Suppressor macrophage (primary cell): ENCODE results near the gene FBXW10.
A peak's percentile ranks its signal among the peaks of the same experiment; 100 is the strongest.
"Not testable (repeated sequence)": the region's sequence is repeated elsewhere in the genome, so short reads cannot be mapped to it uniquely, and the experiment has no call there.

Experiments used
- DNase-seq, 4 experiments: peaks; one replicate each; pipeline ENCODE4 v3.0.0-alpha.2; 2020 to 2022
- total RNA-seq, 17 experiments: gene quantifications; one replicate each; lab custom pipeline; 2026; ENCODE audit warnings: mixed read lengths in 6 of 17, inconsistent platforms in 3 of 17; lab: John Stamatoyannopoulos, UW

FBXW10 gene, protein sequence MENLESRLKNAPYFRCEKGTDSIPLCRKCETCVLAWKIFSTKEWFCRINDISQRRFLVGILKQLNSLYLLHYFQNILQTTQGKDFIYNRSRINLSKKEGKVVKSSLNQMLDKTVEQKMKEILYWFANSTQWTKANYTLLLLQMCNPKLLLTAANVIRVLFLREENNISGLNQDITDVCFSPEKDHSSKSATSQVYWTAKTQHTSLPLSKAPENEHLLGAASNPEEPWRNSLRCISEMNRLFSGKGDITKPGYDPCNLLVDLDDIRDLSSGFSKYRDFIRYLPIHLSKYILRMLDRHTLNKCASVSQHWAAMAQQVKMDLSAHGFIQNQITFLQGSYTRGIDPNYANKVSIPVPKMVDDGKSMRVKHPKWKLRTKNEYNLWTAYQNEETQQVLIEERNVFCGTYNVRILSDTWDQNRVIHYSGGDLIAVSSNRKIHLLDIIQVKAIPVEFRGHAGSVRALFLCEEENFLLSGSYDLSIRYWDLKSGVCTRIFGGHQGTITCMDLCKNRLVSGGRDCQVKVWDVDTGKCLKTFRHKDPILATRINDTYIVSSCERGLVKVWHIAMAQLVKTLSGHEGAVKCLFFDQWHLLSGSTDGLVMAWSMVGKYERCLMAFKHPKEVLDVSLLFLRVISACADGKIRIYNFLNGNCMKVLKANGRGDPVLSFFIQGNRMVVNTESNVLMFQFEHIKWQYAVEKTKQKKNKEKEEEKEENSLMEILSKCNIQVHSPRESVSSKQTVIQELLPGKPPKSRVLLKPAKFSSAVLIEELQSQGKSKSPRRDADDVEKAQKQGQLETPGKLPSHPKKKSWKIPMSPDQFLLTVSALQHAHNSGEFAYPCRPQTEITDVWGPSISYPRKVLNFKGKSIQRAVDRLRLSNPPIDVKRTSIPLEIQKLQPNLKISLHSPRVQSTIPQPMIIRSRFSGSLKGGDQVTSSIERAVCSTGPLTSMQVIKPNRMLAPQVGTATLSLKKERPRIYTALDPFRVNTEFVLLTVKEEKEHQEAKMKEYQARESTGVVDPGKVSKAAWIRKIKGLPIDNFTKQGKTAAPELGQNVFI
- total RNA-seq, result 0 to 0.99 (median 0) reads per million in 17 experiments

DNA sequence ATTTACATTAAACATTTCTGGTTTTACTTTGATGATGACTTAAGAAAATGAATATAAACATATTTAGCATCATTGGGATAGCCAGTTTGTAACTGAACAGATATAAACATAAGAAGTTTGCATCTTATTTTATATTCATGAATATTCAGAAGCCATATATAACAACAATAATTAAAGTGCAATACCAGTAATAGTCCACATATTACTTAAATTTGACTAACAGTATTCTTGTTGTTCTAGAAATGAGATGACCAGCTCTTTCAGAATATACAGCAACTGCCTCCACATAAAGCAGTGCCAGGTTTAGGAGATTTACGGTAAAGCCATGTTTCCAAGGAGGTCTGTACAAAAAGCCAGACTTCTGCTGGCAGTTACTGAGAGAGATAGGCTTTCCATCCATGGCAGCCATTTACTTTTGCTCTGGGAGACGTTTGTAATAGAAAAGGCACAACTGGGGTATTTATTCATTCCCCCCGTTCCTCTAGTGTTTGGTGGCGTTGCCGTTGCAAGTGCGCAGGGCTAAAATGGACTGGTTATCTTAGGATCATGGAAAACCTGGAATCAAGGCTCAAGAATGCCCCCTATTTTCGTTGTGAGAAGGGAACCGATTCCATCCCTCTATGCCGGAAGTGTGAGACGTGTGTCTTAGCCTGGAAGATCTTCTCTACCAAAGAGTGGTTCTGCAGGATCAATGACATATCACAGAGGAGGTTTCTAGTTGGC, at the start of gene FBXW10:
Gene FBXW10, plus strand, starts transcription at position 356 of the 723 bp plus-strand sequence. Its CDS starts 191 bp downstream, at position 547.
- not testable (repeated sequence) for DNase-seq

DNA sequence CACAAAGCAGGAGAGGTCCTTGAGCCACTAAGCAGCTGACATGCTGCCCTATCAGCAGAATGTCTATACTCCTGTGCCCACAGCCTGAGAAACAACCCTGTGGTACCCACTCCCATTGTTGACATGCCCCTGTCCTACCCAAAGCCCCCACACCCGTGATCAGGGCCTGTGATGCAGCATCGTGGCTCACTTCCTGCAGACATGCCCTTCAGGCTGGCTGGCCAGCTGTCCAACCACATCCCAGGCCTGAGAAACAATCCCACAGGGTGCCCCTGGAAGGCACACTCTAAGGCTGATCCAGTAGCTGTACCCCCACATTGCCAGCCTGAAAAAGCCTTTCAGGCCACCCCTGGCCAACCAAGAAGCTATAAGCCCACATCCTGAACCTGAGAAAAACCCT, 48.7 kb upstream of the FBXW10 start:
- DNase-seq, result not testable (repeated sequence)

DNA sequence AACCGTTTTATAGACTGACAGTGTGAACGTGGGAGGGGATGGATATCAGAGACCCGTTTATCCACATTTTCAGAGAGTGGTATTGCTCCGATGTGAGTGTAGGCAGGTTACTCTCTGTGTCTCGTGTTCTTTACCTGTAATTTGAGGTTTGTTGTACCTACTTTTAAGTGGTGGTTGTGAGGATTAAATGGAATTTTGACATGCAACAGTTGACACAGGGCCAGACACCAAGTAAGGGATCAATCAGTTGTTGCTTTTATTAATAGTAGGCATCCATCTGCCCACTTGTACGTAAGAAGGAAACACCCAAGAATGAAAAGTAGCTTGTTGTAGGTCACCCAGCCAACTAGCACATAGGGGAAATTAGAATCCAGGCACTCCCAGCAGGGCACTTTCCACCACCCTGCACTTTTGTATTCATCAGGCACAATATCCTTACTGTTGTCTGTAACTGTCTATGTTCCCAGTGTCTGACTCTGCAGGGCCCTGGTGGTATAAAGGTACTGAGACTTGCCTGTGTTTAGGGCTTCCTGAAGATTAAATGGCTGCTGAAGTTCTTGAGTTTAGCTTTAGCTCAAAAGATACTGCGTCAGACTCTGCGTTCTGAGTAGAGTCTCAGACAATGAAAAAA, 45.3 kb upstream of the FBXW10 start:
- not testable (repeated sequence) for DNase-seq

DNA sequence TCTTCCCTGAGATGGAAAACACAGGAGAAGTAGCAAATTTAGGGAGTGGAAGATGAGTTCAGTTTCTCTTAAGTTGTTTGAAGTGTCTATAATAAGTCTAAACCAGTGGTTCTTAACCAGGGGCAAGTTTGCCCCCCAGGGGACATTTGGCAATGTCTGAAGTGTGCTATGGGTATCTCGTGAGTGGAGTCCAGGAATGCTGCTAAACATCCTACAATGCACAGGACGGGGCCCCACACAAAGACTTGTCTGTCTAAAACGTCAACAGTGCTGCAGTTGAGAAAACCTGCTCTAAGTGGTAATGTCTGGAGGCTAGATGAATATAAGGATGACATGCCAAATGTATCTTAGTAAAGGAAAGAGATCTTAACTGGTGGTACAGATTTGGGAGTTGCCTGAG, 37.9 kb upstream of the FBXW10 start:
- DNase-seq, result not testable (repeated sequence)

DNA sequence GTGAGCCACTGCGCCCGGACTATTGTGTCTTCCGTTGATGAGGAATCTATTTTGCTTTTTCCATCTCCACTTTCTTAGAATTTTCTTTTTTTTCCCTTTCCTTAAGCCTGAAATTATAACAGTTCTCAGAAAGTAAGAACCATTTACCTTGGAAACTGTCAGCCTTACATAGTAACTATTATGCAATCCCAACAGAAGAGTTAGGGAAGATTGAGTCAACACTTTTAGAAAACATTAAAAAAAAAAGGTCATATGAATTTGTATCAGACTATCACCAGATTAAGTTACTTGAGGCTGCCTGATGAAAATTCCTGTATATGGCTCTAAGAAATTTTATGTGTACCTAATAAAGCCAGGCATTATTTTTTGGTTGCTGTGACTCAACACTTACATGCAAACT, 35.6 kb upstream of the FBXW10 start:
- peak in 1 of 4 experiments; percentile 7 for DNase-seq

DNA sequence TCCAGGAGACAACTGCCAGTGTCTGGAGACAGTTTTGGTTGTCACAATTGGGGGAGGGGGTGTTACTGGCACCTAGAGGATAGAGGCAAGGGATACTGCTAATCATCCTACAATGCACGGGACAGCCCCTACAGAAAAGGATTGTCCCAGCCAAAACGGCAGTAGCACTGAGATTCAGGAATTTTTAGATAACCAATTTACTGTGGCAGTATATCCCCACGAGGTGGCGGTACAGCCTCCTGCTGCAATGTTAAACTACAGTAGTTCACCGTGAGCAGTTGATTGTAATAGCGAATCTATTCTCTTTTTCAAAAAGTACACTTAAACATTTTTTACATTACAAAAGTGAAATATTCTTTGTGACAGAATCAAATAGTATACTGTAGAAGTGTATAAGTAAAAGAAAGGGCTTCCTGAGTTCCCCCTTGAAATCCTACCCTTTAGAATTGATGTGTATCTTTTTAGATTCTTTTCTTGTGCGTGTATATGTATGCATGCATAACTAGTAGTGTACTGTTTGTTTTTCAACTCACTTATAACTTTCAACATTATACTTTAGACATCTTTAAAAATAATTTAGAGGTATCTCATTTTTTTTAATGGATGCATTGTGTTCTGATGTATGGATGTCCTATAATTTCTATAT, 31.4 kb upstream of the FBXW10 start:
- peak; percentile 66 to 85 (median 70) for DNase-seq

DNA sequence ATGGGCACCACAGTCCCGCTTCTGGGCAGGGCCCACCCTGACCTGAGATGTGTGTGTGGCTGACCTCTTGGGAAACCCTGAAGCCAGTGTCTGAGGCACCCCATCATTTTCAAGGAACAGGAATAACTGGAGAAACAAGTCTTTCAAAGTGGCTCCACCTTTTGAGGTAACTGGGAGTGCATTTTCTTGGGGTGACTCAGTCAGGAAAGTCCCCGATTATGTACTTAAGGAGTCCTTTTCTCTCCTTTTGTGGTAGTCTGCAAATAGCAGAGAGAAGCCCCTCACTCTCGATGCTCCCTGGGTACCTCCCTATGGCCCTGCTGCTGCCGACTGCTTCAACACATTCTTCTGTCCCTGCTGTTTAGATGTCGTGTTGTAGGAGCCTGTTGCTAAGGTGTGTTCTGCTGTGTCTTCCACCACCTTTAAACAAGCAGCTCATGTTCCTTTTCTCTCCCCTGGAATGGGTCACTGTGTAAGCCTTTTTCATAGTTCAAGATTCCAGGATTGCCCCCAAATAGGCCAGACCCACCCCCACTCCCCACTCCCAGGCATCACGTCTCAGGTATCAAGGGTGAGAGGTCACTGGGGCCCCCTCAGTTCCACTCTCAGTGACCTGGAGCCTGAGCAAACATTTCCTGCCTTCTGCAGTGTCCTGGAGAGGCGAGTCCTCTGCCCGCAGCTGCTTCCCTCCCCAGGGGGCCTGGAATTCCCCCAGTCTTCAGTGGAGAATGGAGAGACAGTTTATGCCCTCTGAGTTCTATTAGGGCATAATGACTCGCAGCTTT, 25.0 kb upstream of the FBXW10 start:
- not testable (repeated sequence) for DNase-seq

DNA sequence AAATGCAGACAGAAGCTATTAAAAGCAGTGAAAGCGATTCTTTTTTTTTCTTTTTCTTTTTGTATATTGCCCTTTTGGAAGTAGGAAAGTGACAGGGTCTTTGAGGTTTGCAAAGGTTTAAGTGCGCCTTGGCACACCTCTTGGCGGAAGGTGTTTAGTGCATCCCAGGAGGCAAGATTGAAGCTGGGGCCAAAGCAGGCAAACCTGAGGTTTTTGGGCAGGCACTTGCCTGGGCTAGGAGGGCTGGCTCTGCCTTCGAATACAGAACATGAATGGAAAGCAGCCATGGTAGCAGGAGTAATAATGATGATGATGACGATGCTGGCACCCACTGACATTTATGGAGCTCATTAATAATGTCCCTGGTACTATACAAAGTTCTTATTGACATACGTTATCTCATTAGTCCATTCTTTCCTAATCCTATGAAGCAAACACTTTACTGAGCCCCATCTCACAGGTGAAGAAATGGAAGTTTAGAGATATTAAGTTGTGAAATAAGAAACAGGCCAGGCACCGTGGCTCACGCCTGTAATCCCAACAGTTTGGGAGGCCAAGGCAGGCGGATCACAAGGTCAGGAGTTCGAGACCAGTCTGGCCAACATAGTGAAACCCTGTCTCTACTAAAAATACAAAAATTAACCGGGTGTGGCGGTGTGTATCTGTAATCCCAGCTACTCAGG, 24.3 kb upstream of the FBXW10 start:
- not testable (repeated sequence) for DNase-seq

DNA sequence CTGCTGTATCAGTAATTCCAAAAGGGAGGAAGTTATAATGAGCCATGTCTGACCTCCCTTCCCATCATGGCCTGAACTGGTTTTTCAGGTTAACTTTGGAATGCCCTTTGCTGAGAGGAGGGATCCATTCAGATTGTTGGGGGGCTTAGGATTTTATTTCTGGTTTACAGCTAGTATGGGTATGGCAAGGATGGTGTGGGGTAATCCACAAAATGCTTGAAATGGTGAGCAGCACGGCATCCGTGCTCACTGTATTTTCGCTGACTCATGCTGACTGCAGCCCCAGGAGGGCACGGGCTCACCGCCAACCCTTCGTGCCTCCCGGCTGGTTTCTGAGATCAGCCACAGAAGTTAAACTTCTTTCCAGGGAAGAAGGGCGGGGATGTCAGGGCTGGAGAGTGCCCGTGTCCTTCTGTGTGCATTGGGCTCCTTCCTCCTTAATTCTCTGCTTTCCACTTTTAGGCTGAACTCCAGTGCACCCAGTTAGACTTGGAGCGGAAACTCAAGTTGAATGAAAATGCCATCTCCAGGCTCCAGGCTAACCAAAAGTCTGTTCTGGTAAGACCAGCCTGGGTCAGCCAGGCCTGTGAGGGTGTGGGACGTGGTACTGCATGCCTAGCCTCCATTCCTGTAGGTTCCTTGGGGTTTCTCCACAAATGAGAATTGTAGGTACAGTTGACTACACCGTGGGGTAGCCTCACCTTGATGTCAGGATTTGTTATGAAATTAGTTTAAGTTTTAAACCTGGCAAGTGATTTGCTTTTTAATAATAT, 21.9 kb upstream of the FBXW10 start:
- not testable (repeated sequence) for DNase-seq

DNA sequence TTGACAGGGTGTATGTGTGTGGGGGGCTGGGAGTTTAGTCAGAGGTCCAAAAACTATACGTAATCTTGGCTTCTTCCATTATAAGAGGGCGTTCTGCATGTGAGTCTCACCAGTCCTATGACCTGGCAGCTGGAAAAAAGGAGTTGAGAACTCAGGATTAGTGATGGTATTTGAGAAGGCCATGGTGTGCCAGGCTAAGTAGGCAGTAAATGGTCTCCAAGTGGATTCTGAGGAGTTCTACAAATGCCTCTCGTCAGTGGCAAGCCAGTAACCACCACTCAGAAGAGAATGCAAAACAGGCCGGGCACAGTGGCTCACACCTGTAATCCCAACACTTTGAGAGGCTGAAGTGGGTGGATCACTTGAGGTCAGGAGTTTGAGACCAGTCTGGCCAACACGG, 21.2 kb upstream of the FBXW10 start:
- not testable (repeated sequence) for DNase-seq

DNA sequence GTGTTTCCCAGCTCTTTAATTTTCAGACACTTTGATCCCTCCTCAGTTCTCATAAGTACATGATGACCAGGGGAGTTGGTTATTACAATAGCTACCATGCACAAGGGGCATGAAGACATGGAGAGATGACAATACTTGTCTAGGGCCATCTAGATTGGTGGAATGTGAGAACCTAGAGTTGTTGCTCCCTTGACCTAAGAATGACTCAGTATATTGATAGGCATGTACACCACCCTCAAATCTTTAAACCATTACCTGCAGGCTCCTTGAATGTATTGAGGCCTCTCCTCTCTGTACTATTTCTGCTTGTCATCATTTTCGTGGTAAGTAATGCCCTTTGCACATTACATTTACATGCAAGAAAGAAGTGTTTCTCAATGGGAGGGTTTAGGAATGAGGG, 20.3 kb upstream of the FBXW10 start:
- DNase-seq, result not testable (repeated sequence)

DNA sequence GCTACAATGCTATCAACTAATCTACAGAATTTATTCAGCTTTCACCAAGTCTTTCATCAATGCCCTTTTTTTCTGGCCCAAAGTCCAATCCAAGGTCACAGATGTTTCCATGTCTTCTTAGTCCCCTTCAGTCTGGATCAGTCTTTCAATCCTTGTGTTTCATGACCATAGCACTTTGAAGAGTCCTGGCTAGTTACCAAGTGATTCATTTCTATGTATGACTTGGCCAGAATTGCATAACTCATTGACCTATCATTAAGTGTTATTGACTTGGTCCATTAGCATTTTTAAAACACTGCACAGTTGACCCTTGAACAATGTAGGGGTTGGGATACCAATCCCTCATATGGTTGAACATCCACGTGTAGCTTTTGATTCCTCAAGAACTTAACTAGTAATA, 11.4 kb upstream of the FBXW10 start:
- DNase-seq, result not testable (repeated sequence)

DNA sequence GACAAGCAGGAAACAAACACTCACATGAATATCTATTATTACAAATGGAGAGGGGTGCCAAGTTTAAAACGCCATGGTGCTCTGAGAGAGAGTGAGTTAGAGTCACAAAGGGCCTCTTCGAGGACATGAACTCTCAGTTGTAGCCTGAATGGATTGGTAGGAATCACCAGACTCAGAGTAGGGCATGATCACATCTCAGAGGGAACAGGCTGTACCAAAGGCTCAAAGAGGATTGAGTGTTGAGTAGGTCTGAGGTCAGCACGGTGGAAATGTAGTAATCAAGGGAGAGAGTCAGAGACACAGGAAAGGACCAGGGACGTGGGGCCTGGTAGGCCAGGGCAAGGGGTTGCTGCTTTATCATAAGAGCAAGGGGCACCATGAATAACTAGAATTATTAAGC, 10.5 kb upstream of the FBXW10 start:
- peak; percentile 8 to 63 (median 27) for DNase-seq

DNA sequence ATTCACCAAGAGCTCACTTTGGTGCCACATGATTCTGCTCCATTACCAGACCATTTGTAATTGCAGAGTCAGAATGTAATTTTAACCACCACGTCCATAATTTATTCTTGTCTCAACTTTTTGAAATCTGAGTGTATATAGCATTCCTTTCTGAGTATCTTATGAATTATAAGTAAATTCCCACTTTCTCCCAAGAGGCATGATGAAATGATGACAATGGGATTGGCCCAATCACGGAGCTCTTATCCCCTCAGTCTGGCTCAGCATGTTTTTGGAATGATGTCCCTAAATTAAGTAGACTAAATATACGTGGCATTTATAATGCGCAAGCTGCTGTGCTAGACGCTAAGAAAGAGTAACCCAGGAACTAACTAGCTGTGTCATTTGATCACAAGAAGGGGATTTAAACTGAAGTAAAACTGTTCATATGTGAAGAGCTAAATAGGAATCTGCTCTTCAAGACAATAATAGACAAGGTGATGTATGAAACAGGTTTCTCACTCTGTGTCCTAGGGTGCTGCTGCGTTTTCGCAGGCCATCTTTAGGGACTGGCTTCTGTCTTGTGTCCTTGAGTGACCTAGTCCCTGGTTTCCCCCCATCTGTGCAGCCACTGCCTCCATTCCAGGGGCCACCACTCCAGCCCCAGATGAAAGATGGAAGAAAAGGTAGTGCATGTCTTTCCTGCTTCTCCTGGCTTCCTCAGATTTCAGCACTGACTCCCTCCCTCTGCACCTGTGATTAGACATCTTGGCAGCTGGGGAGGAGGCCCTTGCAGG, 4.0 kb upstream of the FBXW10 start:
- DNase-seq, result not testable (repeated sequence)

DNA sequence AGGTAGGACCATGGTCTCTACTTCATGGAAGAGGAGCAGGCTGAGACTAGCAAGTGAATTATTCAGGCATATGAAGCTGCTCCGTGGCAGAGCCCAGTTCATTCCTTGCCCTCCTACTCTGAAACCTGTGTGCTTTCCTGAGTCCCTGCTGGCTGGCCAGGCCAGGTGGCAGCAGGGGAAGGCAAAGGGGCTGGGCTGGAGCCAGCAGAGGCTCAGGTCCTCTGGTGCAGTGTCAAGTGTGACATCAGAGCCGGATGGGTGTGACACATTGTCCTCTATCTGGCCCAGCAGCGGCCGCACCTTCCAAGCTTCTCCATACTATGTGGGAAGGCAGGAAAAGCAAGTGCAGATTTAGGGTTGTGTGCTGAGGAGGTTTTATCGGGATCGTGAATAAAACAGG, 2.6 kb upstream of the FBXW10 start:
- DNase-seq, result not testable (repeated sequence)

DNA sequence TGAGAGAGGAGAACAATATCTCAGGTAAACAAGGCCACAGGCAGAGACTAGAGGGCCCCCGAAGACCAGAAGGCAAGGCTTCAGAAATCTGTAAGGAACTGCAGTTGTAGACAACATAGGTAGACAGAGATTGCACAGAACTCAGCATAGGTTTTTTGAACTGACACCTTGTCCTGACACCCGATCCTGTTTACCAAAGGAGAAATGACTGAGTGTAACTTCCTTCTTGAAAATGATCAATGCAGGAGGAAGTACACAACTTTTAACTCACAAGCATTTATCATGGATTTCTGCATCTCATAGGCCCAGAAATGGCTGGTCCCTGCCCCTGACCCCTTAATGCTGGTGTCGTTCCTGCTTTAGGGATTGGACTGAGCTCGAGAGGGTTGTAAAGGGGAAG, 872 bp downstream of the FBXW10 start:
- DNase-seq, result not testable (repeated sequence)

DNA sequence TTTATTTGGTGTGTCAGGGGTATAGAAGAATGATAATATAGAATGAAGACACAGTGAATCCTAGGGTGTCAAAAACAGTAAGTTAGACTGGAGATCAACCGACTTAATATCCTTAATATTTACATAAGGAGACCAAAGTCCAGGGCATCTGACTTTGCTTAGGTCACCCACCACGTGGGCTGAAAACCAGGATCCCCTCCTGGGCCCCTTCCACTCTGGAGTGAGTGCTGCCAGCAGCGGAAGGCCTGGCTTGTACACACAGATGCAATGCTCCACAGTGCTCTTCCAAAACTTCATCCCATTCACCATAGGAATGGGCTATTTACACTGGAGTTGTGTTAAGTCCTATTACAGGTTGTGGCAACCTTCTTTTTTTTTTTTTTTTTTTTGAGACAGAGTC, 2.7 kb downstream of the FBXW10 start:
- not testable (repeated sequence) for DNase-seq

DNA sequence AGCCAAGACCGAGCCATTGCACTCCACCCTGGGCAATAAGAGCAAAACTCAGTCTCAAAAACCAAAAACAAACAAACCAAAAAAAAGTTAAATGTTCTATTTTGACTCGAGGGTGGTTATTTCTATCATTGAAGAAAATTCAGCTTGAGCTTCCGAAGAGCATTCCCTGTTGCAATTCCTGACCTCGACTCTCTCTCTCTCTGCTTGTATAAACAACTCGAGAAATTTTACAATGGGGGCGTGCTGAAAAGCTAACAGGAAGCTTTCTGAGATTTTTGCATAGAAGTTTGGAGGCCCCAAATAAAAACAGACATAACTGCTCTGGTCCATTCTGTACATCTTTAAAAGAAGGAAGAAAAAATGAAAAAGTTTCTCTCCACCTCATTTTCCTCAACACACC, 3.6 kb downstream of the FBXW10 start:
- not testable (repeated sequence) for DNase-seq
